Epithelial cell of prostate (primary cell): ENCODE measurements around the gene MCUR1.

Experiments
- DNase-seq: peaks from one replicate; pipeline ENCODE4 v3.0.0-alpha.2; 2011; ENCODE audit warnings: low read depth, low spot score
- H3K27ac ChIP-seq: fragments of 450-650 bp; 2 replicates; pipeline ENCODE4 v1.5.1; 2017; ENCODE audit warnings: mild to moderate bottlenecking

MCUR1 gene

GRCh38 chr6:13754644-13755043, 59.7 kb downstream of the MCUR1 start:
- no peak overlapping the region for H3K27ac ChIP-seq
- no peak for DNase-seq

- DNase-seq, result no peak
- H3K27ac ChIP-seq, result no peak overlapping the region
Measured at GRCh38 chr6:13743736-13744127, 70.6 kb downstream of the MCUR1 start.

- no peak for DNase-seq
- H3K27ac ChIP-seq, result no peak overlapping the region
Measured at GRCh38 chr6:13742961-13743735, 71.2 kb downstream of the MCUR1 start.

- DNase-seq, result no peak
Measured at GRCh38 chr6:13741365-13741764, 73.0 kb downstream of the MCUR1 start.

More at GRCh38 chr6:13741365-13741764, 73.0 kb downstream of the MCUR1 start:
- H3K27ac ChIP-seq, result no peak overlapping the region
